GM20431 (cell line): ENCODE results near the gene SLC7A4.
"Not testable (repeated sequence)": the region's sequence is repeated elsewhere in the genome, so short reads cannot be mapped to it uniquely, and the experiment has no call there.

Source experiments
- in situ Hi-C: fragments of 300-500 bp; cut with MseI, MboI; formaldehyde crosslinking; loops from one replicate; pipeline ENCODE4 v1.15.0; 2020; ENCODE audit warnings: low sequenced_read_pairs; ENCODE audit not compliant: unreplicated experiment

Gene SLC7A4

DNA sequence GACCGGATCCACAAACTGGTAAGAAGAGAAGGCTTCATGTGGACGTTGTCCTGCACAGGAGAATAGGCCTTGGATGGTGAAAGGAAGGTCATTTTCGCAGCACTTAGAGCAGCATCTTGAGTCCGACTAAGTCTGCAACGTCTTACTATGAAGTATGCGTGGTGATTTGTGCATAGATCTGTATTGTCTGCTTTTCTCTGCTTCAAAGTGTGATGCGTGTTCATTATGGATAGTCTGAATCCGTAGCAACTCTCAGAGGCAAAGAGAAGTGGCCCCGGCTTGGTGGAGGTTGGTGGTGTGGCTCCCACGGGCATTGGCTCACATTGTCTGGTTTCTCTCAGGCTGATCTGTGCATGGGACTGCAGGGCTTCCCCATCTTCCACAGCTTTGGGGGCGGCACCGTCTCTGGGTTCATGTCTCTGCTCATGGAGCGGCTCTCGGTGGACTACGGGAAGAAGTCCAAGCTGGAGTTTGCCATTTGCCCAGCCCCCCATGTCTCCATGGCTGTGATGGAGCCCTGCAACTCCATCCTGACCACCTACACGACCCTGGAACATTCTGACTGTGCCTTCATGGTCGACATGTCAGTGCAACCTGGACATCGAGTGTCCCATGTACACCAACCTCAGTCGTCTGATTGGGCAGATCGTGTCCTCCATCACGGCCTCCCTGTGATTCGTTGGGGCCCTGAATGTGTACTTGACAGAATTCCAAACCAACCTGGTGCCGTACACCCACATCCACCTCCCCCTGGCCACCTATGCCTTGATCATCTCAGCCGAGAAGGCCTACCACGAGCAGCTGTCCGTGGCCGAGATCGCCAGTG is 34.9 kb upstream of the SLC7A4 start:
- in situ Hi-C loops: no loop called here

DNA sequence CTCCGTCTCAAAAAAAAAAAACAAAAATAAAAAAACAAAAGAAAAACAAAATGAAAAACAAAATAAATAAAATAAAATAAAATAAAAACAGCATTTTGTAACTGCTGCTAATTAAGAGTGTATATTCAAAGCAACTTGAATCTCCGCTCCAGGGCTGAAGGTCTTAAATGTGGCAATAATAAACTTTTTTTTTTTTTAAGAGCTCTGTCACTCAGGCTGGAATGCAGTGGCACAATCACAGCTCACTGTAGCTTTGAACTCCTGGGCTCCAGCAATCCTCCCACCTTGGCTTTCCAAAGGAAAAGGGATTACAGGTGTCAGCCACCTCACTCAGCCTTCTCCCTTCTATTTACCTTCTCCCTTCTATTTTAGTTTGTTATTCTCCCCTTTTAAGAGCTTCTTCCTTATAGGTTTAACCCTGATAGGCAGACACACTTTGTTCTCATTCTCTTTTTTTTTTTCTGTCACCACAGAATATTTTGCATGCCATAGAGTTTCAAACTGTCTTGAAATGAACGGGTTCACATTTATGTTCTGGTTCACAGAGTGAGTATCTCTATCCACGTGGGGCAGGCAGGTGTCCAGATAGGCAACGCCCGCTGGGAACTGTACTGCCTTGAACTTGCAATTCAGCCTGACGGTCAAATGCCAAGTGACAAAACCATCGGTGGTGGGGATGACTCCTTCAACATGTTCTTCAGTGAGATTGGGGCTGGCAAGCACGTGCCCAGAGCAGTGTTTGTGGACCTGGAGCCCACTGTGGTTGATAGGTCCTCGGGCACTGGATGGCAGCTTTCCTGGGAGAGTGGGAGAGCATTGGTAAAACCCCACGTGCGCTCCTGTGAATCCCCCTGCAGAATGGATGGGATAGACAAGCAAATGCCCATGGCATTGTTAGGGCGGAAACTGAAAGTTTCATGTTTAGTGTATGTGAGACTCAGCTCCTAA is 32.8 kb upstream of the SLC7A4 start:
- in situ Hi-C loops: no loop called here

DNA sequence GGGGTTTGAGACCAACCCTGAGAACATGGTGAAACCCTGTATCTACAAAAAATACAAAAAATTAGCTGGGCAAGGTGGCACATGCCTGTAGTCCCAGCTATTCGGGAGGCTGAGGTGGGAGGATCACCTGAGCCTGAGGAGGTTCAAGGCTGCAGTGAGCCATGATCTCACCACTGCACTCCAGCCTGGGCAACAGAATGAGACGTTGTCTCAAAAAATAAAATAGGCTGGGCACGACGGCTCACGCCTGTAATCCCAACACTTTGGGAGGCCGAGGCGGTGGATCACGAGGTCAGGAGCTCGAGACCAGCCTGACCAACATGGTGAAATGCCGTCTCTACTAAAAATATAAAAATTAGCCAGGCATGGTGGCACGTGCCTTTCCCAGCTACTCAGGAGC is 32.1 kb upstream of the SLC7A4 start:
- in situ Hi-C loops: not testable (repeated sequence)

DNA sequence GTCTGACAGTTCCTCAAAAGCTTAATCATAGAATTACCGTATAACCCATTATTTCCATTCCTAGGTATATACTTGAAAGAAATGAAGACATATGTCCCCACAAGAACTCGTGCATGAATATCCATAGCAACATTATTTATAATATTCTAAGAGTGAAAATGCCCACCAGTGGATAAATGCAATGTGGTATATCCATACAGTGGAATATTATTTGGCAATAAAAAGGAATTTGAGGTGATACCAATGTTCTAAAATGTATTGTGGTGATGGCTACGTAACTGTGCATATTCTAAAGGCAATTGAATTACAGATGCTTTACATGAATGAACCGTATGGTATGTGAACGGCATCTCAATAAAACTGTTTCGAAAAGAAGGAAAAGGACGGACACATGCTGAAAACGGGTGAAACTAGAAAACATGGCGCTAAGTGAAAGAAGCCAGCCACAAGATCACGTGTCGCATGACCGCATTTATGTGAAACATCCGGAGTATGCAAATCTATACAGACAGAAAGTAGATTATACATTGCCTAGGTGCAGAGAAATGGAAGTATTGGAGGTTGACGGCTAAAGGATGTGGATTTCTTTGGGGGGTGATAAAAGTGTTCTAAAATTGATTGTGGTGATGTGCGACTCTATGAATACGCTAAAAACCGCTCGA is 29.4 kb upstream of the SLC7A4 start:
- in situ Hi-C loops: not testable (repeated sequence)

DNA sequence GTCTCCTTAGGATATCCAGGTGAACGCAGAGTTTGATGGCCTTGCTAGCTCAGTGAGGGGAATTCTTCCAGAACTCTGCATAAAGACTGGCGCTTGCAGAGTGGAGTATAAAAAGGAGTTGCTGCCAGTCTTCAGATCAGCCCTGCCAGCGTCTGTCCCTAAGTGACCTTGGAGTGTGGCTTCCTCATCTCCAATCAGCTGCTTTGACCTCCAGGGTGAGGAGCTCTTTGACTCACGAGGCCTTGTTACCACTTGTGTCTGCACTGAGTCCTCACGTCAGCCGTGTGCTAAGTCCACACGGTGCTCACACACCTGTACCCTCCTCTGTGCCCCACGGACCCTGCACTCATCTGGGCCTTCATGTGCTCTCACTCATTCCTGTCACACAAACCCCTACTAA is 28.0 kb upstream of the SLC7A4 start:
- in situ Hi-C loops: not testable (repeated sequence)

DNA sequence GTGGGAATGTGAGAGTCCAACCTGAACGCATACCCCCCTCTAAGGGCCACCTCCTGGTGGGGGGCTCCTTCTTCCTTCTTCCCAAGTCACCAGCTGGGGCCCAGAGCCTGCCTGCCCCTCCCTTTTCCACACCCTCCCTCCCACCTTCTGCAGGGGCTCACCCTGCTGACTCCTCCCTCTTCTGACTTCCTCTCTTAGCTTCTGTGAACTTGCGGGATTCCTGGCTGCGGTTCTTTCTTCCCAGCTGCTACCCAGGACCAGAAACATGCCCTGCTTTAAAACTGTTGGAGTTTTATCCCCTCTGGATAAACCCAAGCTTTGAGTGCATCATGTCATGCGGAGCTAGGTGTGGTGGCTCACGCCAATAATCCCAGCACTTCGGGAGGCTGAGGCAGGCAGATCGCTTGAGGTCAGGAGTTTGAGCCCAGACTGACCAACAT is 23.5 kb upstream of the SLC7A4 start:
- in situ Hi-C loops: no loop called here

DNA sequence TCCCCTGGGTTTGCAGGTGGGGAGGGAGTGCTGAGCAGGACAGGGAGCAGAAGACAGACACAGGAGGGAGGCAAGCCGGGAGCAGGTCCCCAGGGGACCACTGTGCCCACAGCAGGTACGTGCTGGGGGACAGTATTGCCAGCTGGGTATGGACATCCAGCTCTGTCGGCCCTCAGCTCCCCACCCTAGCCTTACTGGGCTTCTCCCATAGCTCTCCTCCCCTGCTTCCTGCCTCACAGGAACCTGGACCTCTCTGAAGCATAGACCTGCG is 23.1 kb upstream of the SLC7A4 start:
- in situ Hi-C loops: no loop called here

DNA sequence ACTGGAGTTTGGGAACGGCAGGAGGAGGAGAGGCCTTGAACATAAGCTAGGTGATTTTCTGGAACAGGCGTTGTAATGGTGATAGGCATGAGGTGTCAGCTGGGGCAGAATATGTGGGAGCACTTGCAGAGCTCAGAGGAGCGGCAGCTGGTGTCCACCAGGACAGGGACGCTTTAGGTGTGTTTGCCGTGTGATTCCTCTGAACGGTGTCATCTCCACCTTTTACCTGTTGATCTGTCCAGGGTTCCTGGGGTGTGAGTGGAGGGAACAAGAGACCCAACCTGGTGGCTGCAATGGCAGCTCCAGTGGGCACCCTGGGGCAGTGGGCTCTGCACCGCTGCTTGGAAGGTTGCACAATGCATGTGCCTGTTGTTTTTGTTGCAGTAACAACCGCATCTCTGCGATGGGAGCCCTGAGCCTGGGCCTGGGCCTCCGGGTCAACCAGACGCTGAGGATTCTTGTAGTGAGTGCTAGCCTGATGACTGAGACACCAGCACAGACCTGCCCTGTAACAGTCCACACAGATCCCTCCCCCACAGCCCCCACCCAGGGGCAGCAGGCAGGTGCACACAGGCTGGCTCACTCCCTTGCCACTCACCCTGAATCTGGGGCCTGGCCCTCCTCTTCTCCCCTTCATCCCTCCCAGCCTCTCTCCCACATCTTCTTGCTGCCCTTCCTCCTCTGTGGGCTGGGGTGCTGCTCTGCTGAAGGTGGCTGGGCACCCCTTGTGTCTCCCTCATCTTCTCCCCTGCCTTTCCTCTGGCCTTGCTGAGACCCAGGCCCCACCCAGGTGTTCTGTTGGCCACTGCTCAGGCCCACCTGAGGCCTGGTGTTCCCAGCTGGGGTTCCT is 22.6 kb upstream of the SLC7A4 start:
- in situ Hi-C loops: no loop called here

DNA sequence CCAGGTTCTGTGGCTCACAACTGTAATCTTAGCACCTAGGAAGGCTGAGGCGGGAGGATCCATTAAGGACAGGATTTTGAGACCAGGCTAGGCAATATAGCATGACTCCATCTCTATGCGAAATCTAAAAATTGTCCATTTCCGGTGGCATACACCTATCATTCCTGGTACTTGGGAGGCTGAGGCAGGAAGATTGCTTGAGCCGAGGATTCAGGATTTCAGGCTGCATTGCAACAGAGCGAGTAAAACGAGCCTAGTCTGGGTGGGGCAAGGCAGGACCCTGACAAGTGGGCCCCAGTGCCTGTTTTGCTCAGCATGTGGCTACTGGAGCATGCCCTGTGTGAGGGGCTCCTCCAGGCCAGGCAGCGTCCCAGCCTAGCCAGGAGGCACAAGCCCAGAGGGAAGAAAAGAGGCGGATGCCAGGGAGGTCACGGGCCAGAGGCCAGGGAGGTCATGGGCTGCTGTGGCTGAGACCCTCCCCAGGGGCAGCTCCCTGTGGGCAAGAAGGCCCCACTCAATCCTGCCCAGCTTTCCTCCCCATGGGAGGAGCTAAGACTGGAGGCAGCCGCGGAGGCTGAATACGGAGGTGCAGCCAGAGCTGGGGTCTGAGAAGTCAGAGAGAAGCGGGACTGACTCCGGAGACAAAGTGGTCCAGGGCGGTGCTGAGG is 21.8 kb upstream of the SLC7A4 start:
- in situ Hi-C loops: no loop called here

DNA sequence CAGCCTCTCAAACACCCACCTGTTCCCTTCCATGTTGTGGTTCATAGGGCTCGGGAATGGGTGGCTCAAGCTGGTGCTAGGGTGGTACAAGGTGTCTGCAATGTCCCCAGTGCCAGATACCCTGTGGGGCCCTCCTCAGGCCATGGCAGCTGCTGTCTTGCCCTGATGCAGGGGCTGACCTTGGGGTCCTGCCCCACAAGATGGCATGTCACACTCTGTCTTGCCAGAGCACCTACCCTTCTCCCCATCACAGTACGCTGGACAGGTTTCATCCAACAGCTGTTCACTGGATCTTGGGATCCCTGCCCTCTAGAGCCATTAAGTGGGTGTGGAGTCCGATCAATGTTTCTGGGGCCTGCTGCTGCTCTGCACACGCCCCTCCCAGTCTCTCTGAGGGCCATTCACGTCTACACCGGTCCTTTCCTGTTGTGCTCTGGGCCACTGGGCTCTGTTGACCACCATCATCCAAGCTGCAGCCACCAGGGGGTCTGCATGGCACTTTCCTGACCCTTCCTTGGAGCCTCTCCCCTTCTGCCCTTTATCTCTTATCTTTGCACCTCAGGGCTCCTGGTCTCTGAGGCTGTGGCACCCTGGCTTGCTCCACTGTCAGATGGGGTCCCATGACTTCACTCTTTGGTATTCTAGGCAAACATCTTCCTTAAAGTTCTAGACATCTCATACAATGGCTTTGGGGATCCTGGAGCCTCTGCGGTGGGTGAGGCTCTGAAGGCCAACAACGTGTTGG is 20.5 kb upstream of the SLC7A4 start:
- in situ Hi-C loops: no loop called here

DNA sequence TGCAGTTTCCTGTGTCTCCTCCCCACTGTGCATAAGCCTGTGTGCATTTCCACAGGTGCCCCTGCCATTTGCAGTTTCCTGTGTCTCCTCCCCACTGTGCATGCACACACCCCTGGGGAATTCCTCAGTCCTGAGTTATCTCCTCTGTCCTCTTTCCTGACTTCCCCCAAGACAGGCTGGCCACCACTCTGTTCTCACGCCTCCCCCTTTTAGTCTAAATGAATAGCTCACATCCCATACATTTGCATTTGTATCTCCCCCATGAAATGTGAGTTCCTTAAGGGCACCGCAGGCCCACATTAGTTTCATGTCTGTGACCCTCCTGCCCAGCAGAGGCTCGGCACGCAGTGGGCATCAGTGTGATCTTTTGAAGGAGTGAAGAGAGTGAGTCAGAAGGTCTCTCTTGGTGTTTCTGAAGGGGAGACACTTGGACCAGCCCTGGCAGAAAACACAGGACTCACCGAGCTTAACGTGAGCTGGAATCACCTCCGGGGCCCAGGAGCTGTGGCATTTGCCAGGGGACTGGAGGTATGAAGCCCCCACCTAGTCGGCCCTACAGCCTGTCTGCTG is 19.6 kb upstream of the SLC7A4 start:
- in situ Hi-C loops: no loop called here

DNA sequence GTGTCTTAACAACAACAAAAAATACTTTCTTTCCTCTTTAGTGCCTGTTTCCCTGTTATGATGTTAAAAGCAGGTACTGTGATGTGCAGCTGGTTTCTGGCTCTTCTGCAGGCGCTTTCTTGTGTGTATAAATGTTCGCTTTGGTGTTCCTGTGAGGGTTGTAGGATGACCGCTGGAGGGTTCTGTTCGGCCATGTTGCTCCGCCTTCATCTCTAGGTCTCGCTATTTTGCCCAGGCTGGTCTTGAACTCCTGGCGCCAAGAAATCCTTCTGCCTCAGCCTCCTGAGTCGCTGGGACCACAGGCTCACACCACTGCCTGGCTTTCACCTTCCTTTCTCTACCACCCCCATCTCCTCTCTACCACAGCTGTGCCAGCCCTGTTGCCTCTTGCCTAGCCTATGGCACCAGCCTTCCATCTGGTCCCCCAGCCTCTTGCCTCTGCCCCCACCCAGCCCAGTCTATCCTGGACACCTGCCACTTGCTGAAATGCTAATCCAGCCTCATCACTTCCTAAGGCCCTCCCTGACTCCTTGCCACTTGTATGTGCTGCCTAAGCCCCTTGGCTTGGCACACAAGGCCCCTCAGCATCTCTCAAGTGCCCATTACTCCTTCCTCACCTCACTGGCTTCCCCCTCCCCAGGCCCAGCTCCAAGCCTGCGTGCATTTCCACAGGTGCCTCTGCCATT is 18.9 kb upstream of the SLC7A4 start:
- in situ Hi-C loops: no loop called here

DNA sequence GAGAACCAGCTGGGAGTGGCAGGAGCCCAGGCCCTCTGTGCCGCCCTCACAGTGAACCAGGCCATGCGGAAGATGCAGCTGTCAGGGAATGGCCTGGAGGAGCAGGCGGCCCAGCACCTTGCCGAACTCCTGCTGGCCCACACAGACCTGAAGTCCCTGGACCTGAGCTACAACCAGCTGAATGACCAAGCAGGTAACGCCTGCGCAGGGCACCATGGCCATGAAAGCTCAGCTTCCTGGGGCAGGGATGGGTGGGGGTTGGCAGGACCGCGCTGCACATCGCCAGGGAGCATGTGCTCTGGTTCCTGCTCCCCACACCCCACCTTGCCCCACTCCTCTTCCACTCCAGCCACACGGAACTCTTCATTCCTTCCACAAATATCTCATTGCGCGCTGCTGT is 16.6 kb upstream of the SLC7A4 start:
- in situ Hi-C loops: not testable (repeated sequence)

DNA sequence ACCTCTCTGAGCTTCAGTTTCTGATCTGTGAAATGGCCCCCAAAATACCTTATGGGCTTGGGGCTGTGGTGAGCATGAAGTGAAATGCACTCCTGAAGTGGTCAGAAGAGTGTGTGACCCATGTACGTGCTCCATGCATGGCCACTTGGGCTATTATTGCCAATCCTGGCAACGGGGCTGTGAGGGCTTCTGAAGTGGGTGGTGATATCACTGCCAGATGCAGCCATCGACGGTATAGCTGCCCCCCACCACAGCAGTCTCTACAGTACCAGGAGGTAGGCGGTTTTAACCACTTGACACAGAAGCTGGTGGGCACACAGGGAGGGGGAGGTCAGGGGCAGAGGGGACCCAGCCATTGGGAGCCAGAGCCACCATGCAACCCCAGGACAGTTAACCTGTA is 16.1 kb upstream of the SLC7A4 start:
- in situ Hi-C loops: not testable (repeated sequence)

DNA sequence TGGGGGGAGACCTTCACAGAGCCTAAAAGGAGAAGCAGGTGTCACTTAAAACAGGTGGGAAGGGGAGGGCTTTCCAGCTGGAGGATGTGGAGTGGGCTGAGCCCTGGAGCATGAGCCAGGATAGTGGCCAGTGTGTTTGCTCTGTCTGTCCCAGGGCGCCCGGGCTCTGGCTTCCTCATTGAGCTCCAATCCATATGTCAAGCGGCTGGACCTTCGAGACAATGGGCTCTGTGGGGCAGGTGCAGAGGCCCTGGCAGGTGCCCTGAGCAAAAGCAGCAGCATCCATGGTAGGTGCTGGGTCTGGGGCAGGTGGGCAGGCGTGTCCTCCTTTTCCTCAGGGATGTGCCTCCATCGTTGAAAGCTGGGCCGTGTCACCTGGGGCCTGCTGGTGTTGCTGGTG is 15.4 kb upstream of the SLC7A4 start:
- in situ Hi-C loops: no loop called here

DNA sequence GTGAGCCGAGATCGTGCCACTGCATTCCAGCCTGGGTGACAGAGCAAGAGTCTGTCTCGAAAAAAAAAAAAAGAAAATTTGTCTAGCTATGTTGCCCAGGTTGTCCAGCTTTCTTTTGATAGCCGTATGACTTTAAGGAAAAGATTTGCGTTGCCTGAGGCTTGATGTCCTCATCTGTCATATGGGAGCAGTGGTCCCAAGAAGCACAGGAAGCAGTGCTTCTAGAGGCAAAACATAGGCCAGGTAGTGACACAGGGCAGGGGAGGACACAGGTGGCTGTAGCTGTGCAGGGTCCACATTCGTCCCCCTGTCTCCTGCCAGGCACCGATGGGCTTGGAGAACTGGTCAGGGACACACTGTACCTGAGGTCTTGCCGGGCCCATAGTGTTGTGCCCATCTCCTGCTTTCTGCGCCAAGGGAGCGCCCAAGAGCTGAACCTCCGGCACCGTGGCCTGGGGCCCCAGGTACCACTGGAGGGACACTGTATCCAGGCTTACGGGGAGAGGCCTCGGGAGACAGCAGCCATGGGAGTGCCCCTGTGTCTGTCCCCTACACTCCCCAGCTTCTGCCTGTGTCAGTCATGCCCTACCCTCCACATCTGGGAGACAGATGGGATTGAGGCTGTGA is 14.8 kb upstream of the SLC7A4 start:
- in situ Hi-C loops: no loop called here

DNA sequence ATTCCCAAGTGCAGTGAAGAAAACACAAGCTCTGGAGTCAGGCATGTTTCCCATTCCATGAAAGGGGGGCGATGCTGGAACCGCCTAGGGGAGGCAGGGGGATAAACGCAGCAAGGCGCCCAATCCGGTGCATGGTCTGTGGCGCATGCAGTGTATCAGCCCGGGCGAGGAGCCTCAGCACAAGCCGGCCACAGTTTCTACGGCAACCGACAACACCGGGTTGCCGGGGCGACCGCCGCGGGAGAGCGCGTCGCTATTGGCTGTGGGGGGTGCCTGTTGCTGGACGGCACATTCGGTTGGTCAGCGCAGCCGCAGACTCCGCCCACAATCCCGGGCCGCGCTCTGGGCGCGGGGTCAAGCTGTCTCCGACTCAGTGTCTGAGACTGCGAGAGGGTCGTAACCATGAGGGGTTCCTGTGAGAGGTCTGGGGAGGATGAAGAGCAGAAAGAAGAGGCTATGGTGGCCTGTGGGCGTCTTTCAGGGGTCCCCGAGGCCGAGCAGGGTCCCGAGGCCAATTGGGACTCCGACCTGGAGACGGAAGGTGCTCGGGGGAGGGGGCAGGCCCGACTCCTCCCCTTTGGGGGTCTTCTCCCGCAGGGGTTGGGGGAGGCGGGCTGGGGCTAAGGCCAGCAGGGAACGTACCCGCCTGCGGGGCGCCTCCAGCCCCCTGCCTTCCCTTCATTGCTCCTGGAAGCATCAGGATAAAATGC is 13.4 kb upstream of the SLC7A4 start, which contains the start of gene LRRC74B:
Gene LRRC74B (plus strand): TSS at position 362 of the 710 bp plus-strand sequence. CDS start 41 bp downstream, at position 403.
- in situ Hi-C loops: no loop called here
